GM19035 (cell line): Measurements from ENCODE around the gene C2orf76.
"Not testable (repeated sequence)": the region's sequence is repeated elsewhere in the genome, so short reads cannot be mapped to it uniquely, and the experiment has no call there.

Source experiments
- ATAC-seq: cut with Tn5 transposase; IDR thresholded peaks from one replicate; pipeline ENCODE4 v1.9.1; 2021; ENCODE audit not compliant: unreplicated experiment

C2orf76 gene

GRCh38 chr2:119366649-119367471 is at the start of gene C2orf76, which contains the start of gene DBI:
C2orf76 (minus strand) TSS chr2:119366834; CDS start chr2:119339959, 26,875 bp downstream.
DBI (plus strand) TSS chr2:119366977; CDS start chr2:119367052, 75 bp downstream.
- peak; percentile 96 for ATAC-seq

- no peak for ATAC-seq
These were observed 49.0 kb upstream of the C2orf76 start for GRCh38 chr2:119415630-119416029.

GRCh38 chr2:119414894-119415293 is 48.3 kb upstream of the C2orf76 start:
- no peak for ATAC-seq

GRCh38 chr2:119409506-119409905 is 42.9 kb upstream of the C2orf76 start:
- ATAC-seq, result no peak

- ATAC-seq, result no peak
These were observed 41.6 kb upstream of the C2orf76 start for GRCh38 chr2:119408221-119408619.

GRCh38 chr2:119407430-119408220 is 41.0 kb upstream of the C2orf76 start:
- ATAC-seq, result no peak

- ATAC-seq, result no peak
These were observed 38.5 kb upstream of the C2orf76 start for GRCh38 chr2:119405151-119405550.

GRCh38 chr2:119403618-119404017 is 37.0 kb upstream of the C2orf76 start:
- not testable (repeated sequence) for ATAC-seq

GRCh38 chr2:119402645-119403560 is 36.3 kb upstream of the C2orf76 start:
- ATAC-seq, result no peak

GRCh38 chr2:119402106-119402505 is 35.5 kb upstream of the C2orf76 start:
- no peak for ATAC-seq

GRCh38 chr2:119397196-119397595 is 30.6 kb upstream of the C2orf76 start:
- ATAC-seq, result no peak

GRCh38 chr2:119393971-119394748 is 27.5 kb upstream of the C2orf76 start:
- no peak for ATAC-seq

GRCh38 chr2:119389615-119390306 is 23.1 kb upstream of the C2orf76 start:
- ATAC-seq, result no peak

GRCh38 chr2:119387381-119388129 is 20.9 kb upstream of the C2orf76 start:
- peak; percentile 73 for ATAC-seq

- ATAC-seq, result no peak
These were observed 18.8 kb upstream of the C2orf76 start for GRCh38 chr2:119385466-119385865.

GRCh38 chr2:119384971-119385370 is 18.3 kb upstream of the C2orf76 start:
- ATAC-seq, result no peak

GRCh38 chr2:119383410-119384140 is 16.9 kb upstream of the C2orf76 start:
- no peak for ATAC-seq

- ATAC-seq, result no peak
These were observed 11.9 kb upstream of the C2orf76 start for GRCh38 chr2:119378566-119378965.
